ENCODE measurements around the gene RAD1. TPM values are rescaled to one million over a fixed set of nuclear protein-coding genes. Genes with fewer than 3 reads are reported as not detected.

Gene RAD1
- total RNA-seq, 1 experiment from 2014 or later = 33.4 TPM

DNA sequence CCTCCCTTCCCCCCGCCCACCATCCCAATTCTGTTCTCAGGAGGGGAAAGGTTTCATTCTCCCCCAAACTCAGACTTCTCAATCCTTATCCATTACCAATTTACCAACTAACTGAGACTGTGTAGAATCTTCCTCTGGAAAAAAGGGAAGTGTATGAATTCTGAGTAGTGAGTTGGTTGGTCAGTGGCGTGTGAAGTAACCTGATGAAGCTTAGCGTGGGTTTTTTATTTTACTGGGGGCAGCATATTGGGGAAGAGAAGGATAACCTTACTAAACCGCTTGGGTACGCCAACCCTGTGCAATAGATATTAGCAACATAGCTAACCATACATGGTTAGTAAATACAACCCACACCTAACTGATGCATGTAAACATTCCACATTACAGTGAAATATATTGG, 13.0 kb upstream of the RAD1 start:
- Mint-ChIP-seq H3K27ac (peak overlapping the region; percentile 61; the same call in 1 of the 2 replicates), H3K9me3 (no peaks in the 10 kb centered on the region), H3K4me1 (peaks cover 19% of the 10 kb centered on the region), H3K4me3 (0 out of 2 replicates have a peak overlapping the region, but pooled peaks have one; percentile 62), H3K27me3 (ENCODE audit: low read depth) (no peaks in the 10 kb centered on the region), H3K36me3 (peaks cover 32% of the 10 kb centered on the region)
- no peak for TF ChIP-seq JUN (CRISPR knock-in tag; IDR thresholded peaks at IDR 0.05)
- no peak for TF ChIP-seq SP1 (CRISPR knock-in tag; conservative IDR thresholded peaks at IDR 0.05)
- TF ChIP-seq ZNF121 (CRISPR knock-in tag; IDR thresholded peaks at IDR 0.05) = no peak
- TF ChIP-seq ZMAT4 (CRISPR knock-in tag; IDR thresholded peaks at IDR 0.05) = no peak
- TF ChIP-seq NFATC4 (CRISPR knock-in tag; IDR thresholded peaks at IDR 0.05) = no peak
- TF ChIP-seq, protein P1, sequence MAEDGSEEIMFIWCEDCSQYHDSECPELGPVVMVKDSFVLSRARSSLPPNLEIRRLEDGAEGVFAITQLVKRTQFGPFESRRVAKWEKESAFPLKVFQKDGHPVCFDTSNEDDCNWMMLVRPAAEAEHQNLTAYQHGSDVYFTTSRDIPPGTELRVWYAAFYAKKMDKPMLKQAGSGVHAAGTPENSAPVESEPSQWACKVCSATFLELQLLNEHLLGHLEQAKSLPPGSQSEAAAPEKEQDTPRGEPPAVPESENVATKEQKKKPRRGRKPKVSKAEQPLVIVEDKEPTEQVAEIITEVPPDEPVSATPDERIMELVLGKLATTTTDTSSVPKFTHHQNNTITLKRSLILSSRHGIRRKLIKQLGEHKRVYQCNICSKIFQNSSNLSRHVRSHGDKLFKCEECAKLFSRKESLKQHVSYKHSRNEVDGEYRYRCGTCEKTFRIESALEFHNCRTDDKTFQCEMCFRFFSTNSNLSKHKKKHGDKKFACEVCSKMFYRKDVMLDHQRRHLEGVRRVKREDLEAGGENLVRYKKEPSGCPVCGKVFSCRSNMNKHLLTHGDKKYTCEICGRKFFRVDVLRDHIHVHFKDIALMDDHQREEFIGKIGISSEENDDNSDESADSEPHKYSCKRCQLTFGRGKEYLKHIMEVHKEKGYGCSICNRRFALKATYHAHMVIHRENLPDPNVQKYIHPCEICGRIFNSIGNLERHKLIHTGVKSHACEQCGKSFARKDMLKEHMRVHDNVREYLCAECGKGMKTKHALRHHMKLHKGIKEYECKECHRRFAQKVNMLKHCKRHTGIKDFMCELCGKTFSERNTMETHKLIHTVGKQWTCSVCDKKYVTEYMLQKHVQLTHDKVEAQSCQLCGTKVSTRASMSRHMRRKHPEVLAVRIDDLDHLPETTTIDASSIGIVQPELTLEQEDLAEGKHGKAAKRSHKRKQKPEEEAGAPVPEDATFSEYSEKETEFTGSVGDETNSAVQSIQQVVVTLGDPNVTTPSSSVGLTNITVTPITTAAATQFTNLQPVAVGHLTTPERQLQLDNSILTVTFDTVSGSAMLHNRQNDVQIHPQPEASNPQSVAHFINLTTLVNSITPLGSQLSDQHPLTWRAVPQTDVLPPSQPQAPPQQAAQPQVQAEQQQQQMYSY (CRISPR knock-in tag; IDR thresholded peaks at IDR 0.05) = no peak
- no peak for TF ChIP-seq EMX1 (CRISPR knock-in tag; IDR thresholded peaks at IDR 0.05)
- TF ChIP-seq, protein P2, sequence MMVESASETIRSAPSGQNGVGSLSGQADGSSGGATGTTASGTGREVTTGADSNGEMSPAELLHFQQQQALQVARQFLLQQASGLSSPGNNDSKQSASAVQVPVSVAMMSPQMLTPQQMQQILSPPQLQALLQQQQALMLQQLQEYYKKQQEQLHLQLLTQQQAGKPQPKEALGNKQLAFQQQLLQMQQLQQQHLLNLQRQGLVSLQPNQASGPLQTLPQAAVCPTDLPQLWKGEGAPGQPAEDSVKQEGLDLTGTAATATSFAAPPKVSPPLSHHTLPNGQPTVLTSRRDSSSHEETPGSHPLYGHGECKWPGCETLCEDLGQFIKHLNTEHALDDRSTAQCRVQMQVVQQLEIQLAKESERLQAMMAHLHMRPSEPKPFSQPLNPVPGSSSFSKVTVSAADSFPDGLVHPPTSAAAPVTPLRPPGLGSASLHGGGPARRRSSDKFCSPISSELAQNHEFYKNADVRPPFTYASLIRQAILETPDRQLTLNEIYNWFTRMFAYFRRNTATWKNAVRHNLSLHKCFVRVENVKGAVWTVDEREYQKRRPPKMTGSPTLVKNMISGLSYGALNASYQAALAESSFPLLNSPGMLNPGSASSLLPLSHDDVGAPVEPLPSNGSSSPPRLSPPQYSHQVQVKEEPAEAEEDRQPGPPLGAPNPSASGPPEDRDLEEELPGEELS (CRISPR knock-in tag; IDR thresholded peaks at IDR 0.05) = no peak
- TF ChIP-seq OVOL2 (CRISPR knock-in tag; IDR thresholded peaks at IDR 0.05; ENCODE audit: borderline replicate concordance) = no peak
- no peak for ATAC-seq
- no peak for DNase-seq (ENCODE audit: low spot score)
- ChIA-PET CTCF (interaction anchor here (1.3 to 2.8 kb wide), 3 partner anchors 10 to 176 kb away, joined by 3 to 19 read pairs (median 4); partner anchors contain the start of genes BRIX1 and RAD1), POLR2A (interaction anchor here (3.2 kb wide), 1 partner anchor 13 kb away, joined by 59 read pairs; the partner anchor contains the start of genes BRIX1 and RAD1)

GRCh38 chr5:34927785-34928184, 12.5 kb upstream of the RAD1 start:
- ChIA-PET CTCF (interaction anchor here (2.8 kb wide), 1 partner anchor 12 kb away, joined by 19 read pairs; the partner anchor contains the start of genes BRIX1 and RAD1), POLR2A (interaction anchor here (3.2 kb wide), 1 partner anchor 13 kb away, joined by 59 read pairs; the partner anchor contains the start of genes BRIX1 and RAD1)
- TF ChIP-seq AFF4 (CRISPR knock-in tag; IDR thresholded peaks at IDR 0.05; ENCODE audit: borderline replicate concordance) (no peak), MYBL2 (CRISPR knock-in tag; IDR thresholded peaks at IDR 0.05) (no peak)
- Mint-ChIP-seq H3K9me3 (no peaks in the 10 kb centered on the region), H3K36me3 (peaks cover 35% of the 10 kb centered on the region), H3K27me3 (ENCODE audit: low read depth) (no peaks in the 10 kb centered on the region), H3K27ac (peak overlapping the region; percentile 49; the same call in 1 of the 2 replicates), H3K4me1 (peaks cover 19% of the 10 kb centered on the region), H3K4me3 (no peak overlapping the region)
- DNase-seq (ENCODE audit: low spot score) = no peak
- no peak for ATAC-seq

DNA sequence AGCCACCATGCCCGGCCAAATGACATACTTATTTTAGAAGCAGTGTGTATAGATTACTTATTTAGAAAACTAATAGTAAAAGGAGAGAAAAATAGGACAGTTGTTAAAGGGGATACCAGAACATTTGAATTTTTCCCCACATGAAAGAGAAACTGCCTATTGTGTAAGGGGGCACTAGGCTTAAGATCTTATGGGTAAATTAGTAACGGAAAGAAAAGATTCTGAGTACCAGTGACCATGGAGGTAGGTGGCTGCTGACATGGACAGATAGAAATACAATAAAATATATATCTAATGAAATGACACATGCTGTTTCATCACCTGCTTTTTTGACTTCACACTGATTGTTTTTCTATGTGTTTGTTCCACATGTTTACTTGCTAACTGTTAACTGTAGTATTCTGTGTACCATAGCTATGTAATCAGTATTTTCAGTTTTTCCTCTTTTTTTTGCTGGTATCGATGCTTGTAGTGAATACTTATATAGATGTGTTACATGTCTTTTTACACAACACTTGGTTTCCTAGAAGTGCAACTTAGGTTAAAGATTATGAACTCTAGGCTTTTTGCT, 11.1 kb upstream of the RAD1 start:
- no peak for ATAC-seq
- peaks cover 44% of the 10 kb centered on the region for H3K36me3 Mint-ChIP-seq
- H3K27me3 Mint-ChIP-seq (ENCODE audit: low read depth) = no peaks in the 10 kb centered on the region
- H3K4me1 Mint-ChIP-seq = peaks cover 14% of the 10 kb centered on the region
- POLR2A ChIA-PET = no interaction called here
- CTCF ChIA-PET = no interaction called here
- 0 out of 2 replicates have a peak overlapping the region, but pooled peaks have one; percentile 32 for H3K27ac Mint-ChIP-seq
- DNase-seq (ENCODE audit: low spot score) = no peak
- no peaks in the 10 kb centered on the region for H3K9me3 Mint-ChIP-seq
- H3K4me3 Mint-ChIP-seq = no peak overlapping the region
- TF ChIP-seq ZBTB21 (CRISPR knock-in tag; IDR thresholded peaks at IDR 0.05; ENCODE audit: borderline replicate concordance) (no peak), ZNF263 (CRISPR knock-in tag; IDR thresholded peaks at IDR 0.05; ENCODE audit: low read depth) (no peak), ZNF671 (CRISPR knock-in tag; IDR thresholded peaks at IDR 0.05) (no peak), GTF2I (CRISPR knock-in tag; conservative IDR thresholded peaks at IDR 0.05) (no peak), RELA (CRISPR knock-in tag; IDR thresholded peaks at IDR 0.05; ENCODE audit: borderline replicate concordance) (no peak), JUN (CRISPR knock-in tag; IDR thresholded peaks at IDR 0.05) (no peak), ZNF512 (CRISPR knock-in tag; IDR thresholded peaks at IDR 0.05; ENCODE audit: borderline replicate concordance) (no peak), KAT7 (CRISPR knock-in tag; IDR thresholded peaks at IDR 0.05; ENCODE audit: borderline replicate concordance) (no peak), PRRX2 (CRISPR knock-in tag; IDR thresholded peaks at IDR 0.05) (no peak)
